Kidney (tissue), 14 donors: ENCODE data around the gene AHCYL2. TPM values are rescaled to one million over a fixed set of nuclear protein-coding genes. Genes with fewer than 3 reads are reported as not detected.
"Not testable (repeated sequence)": the region's sequence is repeated elsewhere in the genome, so short reads cannot be mapped to it uniquely, and the experiment has no call there.

Experiments
- DNase-seq, 5 donors: peaks; one replicate each; pipeline ENCODE4 v3.0.0-alpha.2; 2013 to 2020
- FAIRE-seq: peaks from 2 replicates; lab custom pipeline; 2012; peaks lifted over from hg19 to GRCh38; lab: Jason Lieb, UNC
- H3K27ac ChIP-seq, 2 donors: one replicate each; pipeline ENCODE4 v1.7.0; 2013; ENCODE audit warnings: low read depth in 2 of 2, low read length in 2 of 2, inconsistent platforms in 1 of 2
- H3K27me3 ChIP-seq: one replicate; pipeline ENCODE4 v1.7.1; 2013; ENCODE audit warnings: low read length, inconsistent platforms; ENCODE audit not compliant: control insufficient read depth, insufficient read depth
- H3K36me3 ChIP-seq, 3 donors: one replicate each; pipeline versions ENCODE4 v1.7.0 to v1.7.1; 2013; ENCODE audit warnings: low read length in 3 of 3, control low read depth in 1 of 3, inconsistent platforms in 1 of 3; ENCODE audit not compliant: insufficient read depth in 3 of 3, control insufficient read depth in 2 of 3
- H3K4me1 ChIP-seq, 3 donors: one replicate each; pipeline versions ENCODE4 v1.7.0 to v1.7.1; 2013; ENCODE audit warnings: low read length in 3 of 3, inconsistent platforms in 1 of 3, low read depth in 1 of 3; ENCODE audit not compliant: control insufficient read depth in 2 of 3, insufficient read depth in 2 of 3
- H3K4me3 ChIP-seq, 3 donors: one replicate each; pipeline versions ENCODE4 v1.7.0 to v1.8.1; 2013; ENCODE audit warnings: low read length in 3 of 3, control low read depth in 1 of 3, inconsistent platforms in 1 of 3
- H3K9ac ChIP-seq, 3 donors: one replicate each; pipeline versions ENCODE4 v1.7.0 to v1.7.1; 2013; ENCODE audit warnings: low read length in 3 of 3, control low read depth in 1 of 3, inconsistent platforms in 1 of 3
- H3K9me3 ChIP-seq, 3 donors: one replicate each; pipeline versions ENCODE4 v1.7.0 to v1.7.1; 2013; ENCODE audit warnings: low read length in 3 of 3, control low read depth in 1 of 3, inconsistent platforms in 1 of 3; ENCODE audit not compliant: control insufficient read depth in 2 of 3, insufficient read depth in 1 of 3
- intact Hi-C: fragments of 100-400 bp; cut with DNase I; formaldehyde crosslinking; loops from one replicate; pipeline ENCODE4 v1.11.1; 2022
- polyA plus RNA-seq: library from polyadenylated mRNA; stranded (reverse); fragments of 350-450 nt; fragmentation: Illumina TruSeq; extraction: RNeasy Lipid Tissue Mini Kit (QIAGEN cat#74804); gene quantifications from one replicate; pipeline ENCODE4 v1.2.3, GENCODE V29; 2014; ENCODE audit warnings: low read depth, low replicate concordance; ENCODE audit not compliant: insufficient read depth
- total RNA-seq: library from RNA; stranded (reverse); fragmentation: NEBNext Ultra II Directional; extraction: Animal tissue kit (Norgen Biotek cat#: 25700); gene quantifications from one replicate; pipeline ENCODE4 v1.2.1, GENCODE V29; 2021
- TF ChIP-seq, protein P1 (sequence below): IDR thresholded peaks from 3 replicates; pipeline ENCODE4 v1.5.1; 2012; ENCODE audit warnings: mild to moderate bottlenecking, moderate library complexity, borderline replicate concordance; ENCODE audit not compliant: insufficient read depth; ENCODE audit errors: extremely low read depth
- donor health status: control.
- donor health status: control.
- donor health status: control.
- donor health status: control.
- donor health status: control.
- donor health status: DM: yes; HTN: yes; CAD: no.
- donor health status: Normal renal cell carcinoma (clear cell type).

The AHCYL2 gene
- total and polyA plus RNA-seq, 2 donors from 2014 or later, result 19.5 to 25.2 TPM

DNA sequence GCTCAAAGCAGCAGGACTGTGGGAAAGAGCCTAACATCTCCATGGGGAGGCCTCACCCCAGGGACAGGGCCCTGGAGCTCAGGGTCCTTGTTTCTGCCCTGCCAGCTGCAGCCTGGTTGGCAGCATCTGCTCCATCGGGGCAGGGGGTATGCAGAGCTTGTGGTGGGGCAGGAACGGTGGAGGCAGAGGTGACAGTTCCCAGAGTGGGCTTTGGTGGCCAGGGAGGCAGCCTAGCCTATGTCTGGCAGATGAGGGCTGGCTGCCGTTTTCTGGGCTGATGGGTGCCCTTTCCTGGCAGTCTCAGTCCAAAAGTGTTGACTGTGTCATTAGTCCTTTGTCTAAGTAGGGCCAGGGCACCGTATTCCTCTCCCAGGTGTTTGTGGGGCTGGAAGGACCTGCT, 12.2 kb upstream of the AHCYL2 start:
- Histone ChIP-seq H3K27me3 (no peaks in the 10 kb centered on the region), H3K36me3 (peaks cover 0 to 8% (median 6%) of the 10 kb centered on the region in 3 donors), H3K9ac (no peak overlapping the region), H3K9me3 (no peaks in the 10 kb centered on the region), H3K4me1 (peaks cover 0 to 5% (median 0%) of the 10 kb centered on the region in 3 donors), H3K27ac (no peak overlapping the region), H3K4me3 (no peak overlapping the region)
- DNase-seq (no peak), FAIRE-seq (no peak)
- intact Hi-C loops, result no loop called here
- TF ChIP-seq, protein P1, sequence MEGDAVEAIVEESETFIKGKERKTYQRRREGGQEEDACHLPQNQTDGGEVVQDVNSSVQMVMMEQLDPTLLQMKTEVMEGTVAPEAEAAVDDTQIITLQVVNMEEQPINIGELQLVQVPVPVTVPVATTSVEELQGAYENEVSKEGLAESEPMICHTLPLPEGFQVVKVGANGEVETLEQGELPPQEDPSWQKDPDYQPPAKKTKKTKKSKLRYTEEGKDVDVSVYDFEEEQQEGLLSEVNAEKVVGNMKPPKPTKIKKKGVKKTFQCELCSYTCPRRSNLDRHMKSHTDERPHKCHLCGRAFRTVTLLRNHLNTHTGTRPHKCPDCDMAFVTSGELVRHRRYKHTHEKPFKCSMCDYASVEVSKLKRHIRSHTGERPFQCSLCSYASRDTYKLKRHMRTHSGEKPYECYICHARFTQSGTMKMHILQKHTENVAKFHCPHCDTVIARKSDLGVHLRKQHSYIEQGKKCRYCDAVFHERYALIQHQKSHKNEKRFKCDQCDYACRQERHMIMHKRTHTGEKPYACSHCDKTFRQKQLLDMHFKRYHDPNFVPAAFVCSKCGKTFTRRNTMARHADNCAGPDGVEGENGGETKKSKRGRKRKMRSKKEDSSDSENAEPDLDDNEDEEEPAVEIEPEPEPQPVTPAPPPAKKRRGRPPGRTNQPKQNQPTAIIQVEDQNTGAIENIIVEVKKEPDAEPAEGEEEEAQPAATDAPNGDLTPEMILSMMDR, result no peak

DNA sequence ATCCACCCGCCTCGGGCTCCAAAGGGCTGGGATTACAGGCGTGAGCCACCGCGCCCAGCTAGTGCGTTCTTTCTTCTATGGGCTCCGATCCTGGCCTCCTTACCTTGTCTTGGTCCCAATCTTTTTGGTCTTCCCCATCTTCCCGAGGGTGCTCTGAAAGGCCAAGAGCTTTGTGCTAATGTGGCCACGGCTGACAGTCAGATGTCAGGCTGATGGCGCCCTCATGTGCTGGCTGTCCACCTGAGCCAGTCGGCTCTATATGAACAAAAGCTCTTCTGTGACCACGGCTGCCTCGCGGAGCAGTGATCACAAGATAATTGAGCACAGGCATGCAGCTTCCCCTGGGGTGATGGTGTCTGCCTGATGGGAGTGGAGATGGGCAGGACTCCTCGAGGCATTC, 11.0 kb upstream of the AHCYL2 start:
- H3K9ac ChIP-seq, result no peak overlapping the region
- DNase-seq (peak in 3 of 5 donors; percentile 28 to 35 (median 30)), FAIRE-seq (no peak)

DNA sequence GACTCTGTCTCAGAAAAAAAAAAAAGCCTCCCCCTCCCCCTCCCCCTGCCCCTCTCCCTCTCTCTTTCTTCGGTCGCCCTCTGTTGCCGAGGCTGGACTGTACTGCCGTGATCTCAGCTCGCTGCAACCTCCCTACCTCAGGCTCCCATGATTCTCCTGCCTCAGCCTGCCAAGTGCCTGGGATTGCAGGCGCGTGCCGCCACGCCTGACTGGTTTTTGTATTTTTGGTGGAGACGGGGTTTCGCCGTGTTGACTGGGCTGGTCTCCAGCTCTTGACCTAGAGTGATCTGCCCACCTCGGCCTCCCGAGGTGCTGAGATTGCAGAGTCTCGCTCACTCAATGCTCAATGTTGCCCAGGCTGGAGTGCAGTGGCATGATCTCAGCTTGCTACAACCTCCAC, 9.1 kb upstream of the AHCYL2 start:
- intact Hi-C loops, H3K9ac ChIP-seq, DNase-seq, FAIRE-seq, H3K4me1 ChIP-seq, H3K27me3 ChIP-seq, H3K27ac ChIP-seq, H3K4me3 ChIP-seq, H3K9me3 ChIP-seq, H3K36me3 ChIP-seq: not testable (repeated sequence)

More for the DNA sequence above, 11.0 kb upstream of the AHCYL2 start:
- Histone ChIP-seq H3K27ac (no peak overlapping the region), H3K4me3 (no peak overlapping the region), H3K27me3 (no peaks in the 10 kb centered on the region), H3K36me3 (peaks cover 0 to 6% (median 6%) of the 10 kb centered on the region in 3 donors), H3K9me3 (no peaks in the 10 kb centered on the region), H3K4me1 (peaks cover 0 to 2% (median 0%) of the 10 kb centered on the region in 3 donors)
- intact Hi-C loops, result no loop called here
- TF ChIP-seq, protein P1, result no peak

DNA sequence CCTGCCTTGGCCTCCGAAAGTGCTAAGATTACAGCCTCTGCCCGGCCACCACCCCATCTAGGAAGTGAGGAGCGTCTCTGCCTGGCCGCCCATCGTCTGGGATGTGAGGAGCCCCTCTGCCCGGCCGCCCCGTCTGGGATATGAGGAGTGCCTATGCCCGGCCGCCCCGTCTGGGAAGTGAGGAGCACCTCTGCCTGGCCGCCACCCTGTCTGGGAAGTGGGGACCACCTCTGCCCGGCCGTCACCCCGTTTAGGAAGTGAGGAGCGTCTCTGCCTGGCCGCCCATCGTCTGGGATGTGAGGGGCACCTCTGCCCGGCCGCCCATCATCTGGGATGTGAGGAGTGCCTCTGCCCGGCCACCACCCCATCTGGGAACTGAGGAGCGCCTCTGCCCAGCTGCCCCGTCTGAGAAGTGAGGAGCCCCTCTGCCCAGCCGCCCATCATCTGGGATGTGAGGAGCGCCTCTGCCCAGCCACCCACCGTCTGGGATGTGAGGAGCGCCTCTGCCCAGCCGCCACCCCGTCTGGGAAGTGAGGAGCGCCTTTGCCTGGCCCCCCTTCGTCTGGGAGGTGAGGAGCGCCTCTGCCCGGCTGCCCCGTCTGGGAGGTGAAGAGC, 8.6 kb upstream of the AHCYL2 start:
- H3K27ac ChIP-seq, DNase-seq, H3K36me3 ChIP-seq, FAIRE-seq, intact Hi-C loops, H3K9ac ChIP-seq, H3K9me3 ChIP-seq, H3K4me3 ChIP-seq, H3K27me3 ChIP-seq, H3K4me1 ChIP-seq: not testable (repeated sequence)

DNA sequence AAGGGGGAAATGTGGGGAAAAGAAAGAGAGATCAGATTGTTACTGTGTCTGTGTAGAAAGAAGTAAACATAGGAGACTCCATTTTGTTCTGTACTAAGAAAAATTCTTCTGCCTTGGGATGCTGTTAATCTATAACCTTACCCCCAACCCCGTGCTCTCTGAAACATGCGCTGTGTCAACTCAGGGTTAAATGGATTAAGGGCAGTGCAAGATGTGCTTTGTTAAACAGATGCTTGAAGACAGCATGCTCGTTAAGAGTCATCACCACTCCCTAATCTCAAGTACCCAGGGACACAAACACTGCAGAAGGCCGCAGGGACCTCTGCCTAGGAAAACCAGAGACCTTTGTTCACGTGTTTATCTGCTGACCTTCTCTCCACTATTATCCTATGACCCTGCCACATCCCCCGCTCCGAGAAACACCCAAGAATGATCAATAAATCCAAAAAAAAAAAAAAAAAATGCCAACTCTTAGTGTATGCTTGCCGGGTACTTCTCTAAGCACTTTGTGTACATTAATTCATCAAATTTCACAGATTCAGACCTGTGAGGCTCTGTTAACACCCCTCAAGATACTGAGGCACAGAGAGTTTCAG, 7.9 kb upstream of the AHCYL2 start:
- H3K27ac ChIP-seq, H3K4me1 ChIP-seq, H3K27me3 ChIP-seq, H3K36me3 ChIP-seq, H3K9ac ChIP-seq, intact Hi-C loops, H3K9me3 ChIP-seq, FAIRE-seq, DNase-seq, H3K4me3 ChIP-seq: not testable (repeated sequence)
